DMS153 treated with DMSO at 0.1 percent for 48 hours (cell line): ENCODE measurements around the gene HS2ST1.
"Not testable (repeated sequence)": the region's sequence is repeated elsewhere in the genome, so short reads cannot be mapped to it uniquely, and the experiment has no call there.

Experiments used
- DNase-seq: peaks from one replicate; lab custom pipeline; 2025; ENCODE audit not compliant: unreplicated experiment; lab: John Stamatoyannopoulos, UW

Gene HS2ST1

GRCh38 chr1:86914601-86914997 is at the start of gene HS2ST1:
Gene HS2ST1, plus strand, starts transcription at chr1:86914635.
- DNase-seq: no peak

- no peak for DNase-seq
These were observed 48.3 kb upstream of the HS2ST1 start for GRCh38 chr1:86865973-86866637.

GRCh38 chr1:86866665-86867064 is 47.8 kb upstream of the HS2ST1 start:
- DNase-seq: no peak

- not testable (repeated sequence) for DNase-seq
These were observed 47.2 kb upstream of the HS2ST1 start for GRCh38 chr1:86867278-86867677.

- no peak for DNase-seq
These were observed 46.0 kb upstream of the HS2ST1 start for GRCh38 chr1:86868477-86868876.

GRCh38 chr1:86871001-86871400 is 43.4 kb upstream of the HS2ST1 start:
- no peak for DNase-seq

GRCh38 chr1:86872086-86872485 is 42.3 kb upstream of the HS2ST1 start:
- DNase-seq: no peak

- DNase-seq: no peak
These were observed 38.7 kb upstream of the HS2ST1 start for GRCh38 chr1:86875722-86876121.

GRCh38 chr1:86887479-86888162 is 26.8 kb upstream of the HS2ST1 start:
- DNase-seq: no peak

- DNase-seq: no peak
These were observed 26.1 kb upstream of the HS2ST1 start for GRCh38 chr1:86888327-86888726.

- not testable (repeated sequence) for DNase-seq
These were observed 15.0 kb upstream of the HS2ST1 start for GRCh38 chr1:86899401-86899800.

- DNase-seq: no peak
These were observed 8.6 kb upstream of the HS2ST1 start for GRCh38 chr1:86905875-86906274.

GRCh38 chr1:86906419-86906818 is 8.0 kb upstream of the HS2ST1 start:
- DNase-seq: peak; percentile 45

- no peak for DNase-seq
These were observed 2.0 kb upstream of the HS2ST1 start for GRCh38 chr1:86912281-86912900.

- no peak for DNase-seq
These were observed 988 bp upstream of the HS2ST1 start for GRCh38 chr1:86913399-86913895.

- DNase-seq: peak; percentile 99
These were observed 387 bp upstream of the HS2ST1 start, which contains the start of gene SELENOF for GRCh38 chr1:86913896-86914600. Gene SELENOF, minus strand, starts transcription at chr1:86914126. Its CDS starts 15 bp downstream, at chr1:86914111.

GRCh38 chr1:86914998-86915736 is 732 bp downstream of the HS2ST1 start:
- DNase-seq: peak; percentile 52

- no peak for DNase-seq
These were observed 1.4 kb downstream of the HS2ST1 start for GRCh38 chr1:86915737-86916235.

- DNase-seq: no peak
These were observed 2.3 kb downstream of the HS2ST1 start for GRCh38 chr1:86916752-86917151.

GRCh38 chr1:86922445-86922844 is 8.0 kb downstream of the HS2ST1 start:
- no peak for DNase-seq
